ENCODE measurements around the gene PRDX5. TPM values are rescaled to one million over a fixed set of nuclear protein-coding genes. Genes with fewer than 3 reads are reported as not detected.
A peak's percentile ranks its signal among the peaks of the same experiment; 100 is the strongest.

PRDX5 gene
- total RNA-seq, 2 donors from 2014 or later, result 235 to 289 TPM

DNA sequence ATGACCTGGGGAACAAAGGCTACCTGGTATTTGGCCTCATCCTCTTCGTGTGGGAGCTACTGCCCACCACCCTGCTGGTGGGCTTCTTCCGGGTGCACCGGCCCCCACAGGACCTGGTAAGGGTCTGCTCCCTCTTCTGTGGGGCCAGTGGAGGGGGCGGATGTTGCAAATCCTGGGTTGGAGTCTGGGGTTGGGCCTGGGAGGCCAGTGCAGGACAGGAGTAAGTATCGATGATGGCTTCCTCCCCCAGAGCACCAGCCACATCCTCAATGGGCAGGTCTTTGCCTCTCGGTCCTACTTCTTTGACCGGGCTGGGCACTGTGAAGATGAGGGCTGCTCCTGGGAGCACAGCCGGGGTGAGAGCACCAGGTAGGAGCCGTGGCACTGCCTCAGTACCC lies 29.6 kb upstream of the PRDX5 start:
- H3K27ac Mint-ChIP-seq, result no peak overlapping the region
- 89 to 90% methylated on average over 3 to 9 of the region's 9 CpGs for WGBS, 2 experiments (ENCODE audit: insufficient coverage in 1 of 2, insufficient read length in 1 of 2)
- Histone ChIP-seq H3K27ac (ENCODE audit: low read depth, low read length) (no peak overlapping the region), H3K9me3 (ENCODE audit: control insufficient read depth, low read length) (no peaks in the 10 kb centered on the region), H3K27me3 (ENCODE audit: control insufficient read depth, insufficient read depth, low read length, poor library complexity, severe bottlenecking) (peaks cover 41% of the 10 kb centered on the region), H3K36me3 (ENCODE audit: control insufficient read depth, insufficient read depth, low read length) (no peaks in the 10 kb centered on the region), H3K9ac (ENCODE audit: extremely low read depth, low read length, poor library complexity, severe bottlenecking) (no peak overlapping the region), H3K4me3 (ENCODE audit: low read length) (no peak overlapping the region), H3K4me1 (ENCODE audit: control insufficient read depth, insufficient read depth, low read length) (no peaks in the 10 kb centered on the region)
- no peak overlapping the region for H3K4me3 Mint-ChIP-seq
- peaks cover 6% of the 10 kb centered on the region for H3K4me1 Mint-ChIP-seq
- H3K36me3 Mint-ChIP-seq (ENCODE audit: low read depth), result peaks cover 5% of the 10 kb centered on the region
- DNase-seq, result no peak
- peaks cover 41% of the 10 kb centered on the region for H3K27me3 Mint-ChIP-seq (ENCODE audit: insufficient read depth)
- TF ChIP-seq, protein P1, sequence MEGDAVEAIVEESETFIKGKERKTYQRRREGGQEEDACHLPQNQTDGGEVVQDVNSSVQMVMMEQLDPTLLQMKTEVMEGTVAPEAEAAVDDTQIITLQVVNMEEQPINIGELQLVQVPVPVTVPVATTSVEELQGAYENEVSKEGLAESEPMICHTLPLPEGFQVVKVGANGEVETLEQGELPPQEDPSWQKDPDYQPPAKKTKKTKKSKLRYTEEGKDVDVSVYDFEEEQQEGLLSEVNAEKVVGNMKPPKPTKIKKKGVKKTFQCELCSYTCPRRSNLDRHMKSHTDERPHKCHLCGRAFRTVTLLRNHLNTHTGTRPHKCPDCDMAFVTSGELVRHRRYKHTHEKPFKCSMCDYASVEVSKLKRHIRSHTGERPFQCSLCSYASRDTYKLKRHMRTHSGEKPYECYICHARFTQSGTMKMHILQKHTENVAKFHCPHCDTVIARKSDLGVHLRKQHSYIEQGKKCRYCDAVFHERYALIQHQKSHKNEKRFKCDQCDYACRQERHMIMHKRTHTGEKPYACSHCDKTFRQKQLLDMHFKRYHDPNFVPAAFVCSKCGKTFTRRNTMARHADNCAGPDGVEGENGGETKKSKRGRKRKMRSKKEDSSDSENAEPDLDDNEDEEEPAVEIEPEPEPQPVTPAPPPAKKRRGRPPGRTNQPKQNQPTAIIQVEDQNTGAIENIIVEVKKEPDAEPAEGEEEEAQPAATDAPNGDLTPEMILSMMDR (conservative IDR thresholded peaks at IDR 0.05), result no peak
- no peaks in the 10 kb centered on the region for H3K9me3 Mint-ChIP-seq

DNA sequence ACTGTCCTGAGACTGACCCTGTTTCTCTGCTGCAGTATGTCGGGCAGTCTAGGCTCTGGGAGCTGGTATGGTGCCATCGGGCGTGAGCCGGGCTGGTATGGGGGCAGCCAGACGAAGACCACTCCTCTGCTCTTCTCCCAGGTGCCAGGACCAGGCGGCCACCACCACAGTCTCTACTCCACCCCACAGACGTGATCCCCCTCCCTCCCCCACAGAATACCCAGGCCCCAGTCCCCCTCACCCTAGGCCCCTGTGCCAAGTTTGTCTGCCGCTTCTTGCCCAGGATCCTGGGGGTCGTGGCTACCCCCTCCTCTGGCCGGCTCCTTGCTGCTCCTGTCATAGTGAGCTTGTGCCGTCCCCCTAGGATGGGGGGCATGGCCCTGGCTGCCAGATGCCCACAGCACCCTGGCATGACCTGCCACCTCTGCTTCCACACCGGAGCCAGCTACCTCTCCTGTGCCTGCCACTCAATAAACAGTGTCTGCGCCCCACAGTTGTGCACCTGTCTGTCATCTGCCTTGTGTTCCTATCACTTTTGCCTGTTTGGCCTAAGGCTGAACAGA lies 28.8 kb upstream of the PRDX5 start:
- no peaks in the 10 kb centered on the region for H3K9me3 Mint-ChIP-seq
- H3K27me3 Mint-ChIP-seq (ENCODE audit: insufficient read depth), result peaks cover 48% of the 10 kb centered on the region
- peaks cover 48% of the 10 kb centered on the region for H3K27me3 ChIP-seq (ENCODE audit: control insufficient read depth, insufficient read depth, low read length, poor library complexity, severe bottlenecking)
- H3K27ac ChIP-seq (ENCODE audit: low read depth, low read length), result no peak overlapping the region
- DNase-seq, result no peak
- H3K9ac ChIP-seq (ENCODE audit: extremely low read depth, low read length, poor library complexity, severe bottlenecking), result no peak overlapping the region
- H3K9me3 ChIP-seq (ENCODE audit: control insufficient read depth, low read length), result no peaks in the 10 kb centered on the region
- peaks cover 6% of the 10 kb centered on the region for H3K4me1 Mint-ChIP-seq
- H3K36me3 Mint-ChIP-seq (ENCODE audit: low read depth), result peaks cover 5% of the 10 kb centered on the region
- no peak overlapping the region for H3K4me3 Mint-ChIP-seq
- no peaks in the 10 kb centered on the region for H3K4me1 ChIP-seq (ENCODE audit: control insufficient read depth, insufficient read depth, low read length)
- H3K36me3 ChIP-seq (ENCODE audit: control insufficient read depth, insufficient read depth, low read length), result no peaks in the 10 kb centered on the region
- H3K4me3 ChIP-seq (ENCODE audit: low read length), result no peak overlapping the region
- WGBS, 2 experiments (ENCODE audit: insufficient coverage in 1 of 2, insufficient read length in 1 of 2), result 80 to 90% methylated on average over 1 to 13 of the region's 13 CpGs
- no peak overlapping the region for H3K27ac Mint-ChIP-seq
- TF ChIP-seq, protein P1 (conservative IDR thresholded peaks at IDR 0.05), result no peak

DNA sequence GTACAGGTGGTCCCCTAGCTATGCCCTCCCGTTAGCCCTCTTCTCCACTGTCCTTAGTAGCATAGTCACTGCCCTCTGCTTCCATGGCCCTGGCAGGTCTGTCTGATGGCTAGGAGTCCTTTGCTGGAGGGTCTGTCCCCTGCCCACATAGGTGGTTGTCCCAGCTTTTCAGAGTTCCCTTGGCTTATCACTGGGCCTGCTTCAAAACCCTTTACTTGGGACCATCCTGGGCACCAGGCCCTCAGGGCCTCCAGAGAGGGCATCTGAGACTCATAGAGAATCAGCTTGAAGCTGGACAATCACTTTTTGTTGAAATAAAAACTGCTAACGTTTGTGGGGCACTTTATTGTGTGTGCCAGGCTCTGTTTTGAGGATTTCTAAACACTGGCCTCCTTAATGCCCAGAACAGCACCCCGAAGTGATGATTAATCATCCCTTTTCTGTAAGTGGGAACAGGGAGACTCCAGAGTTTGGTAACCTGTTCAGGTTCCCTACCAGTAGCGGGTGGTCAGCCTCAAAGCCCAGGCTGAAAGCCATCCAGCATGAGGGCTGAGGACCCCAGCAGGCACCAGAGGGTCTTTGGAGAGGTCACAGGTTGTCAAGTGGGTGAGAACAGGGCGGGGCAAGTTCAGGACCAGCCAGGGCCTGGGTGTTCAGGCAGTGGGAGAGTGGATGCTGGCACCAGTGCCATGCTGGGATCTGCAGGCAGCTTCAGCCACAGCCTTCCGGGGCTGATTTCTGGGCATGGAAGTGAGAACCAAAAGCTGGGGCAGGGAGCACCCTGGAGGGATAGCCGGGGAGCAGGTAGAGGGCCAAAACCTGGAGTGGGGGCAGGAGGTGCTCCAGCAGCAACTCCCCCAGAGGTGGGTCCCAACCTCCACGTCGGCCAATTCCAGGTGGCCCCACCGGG lies 27.3 kb upstream of the PRDX5 start:
- no peak overlapping the region for H3K4me3 ChIP-seq (ENCODE audit: low read length)
- TF ChIP-seq, protein P1 (conservative IDR thresholded peaks at IDR 0.05), result no peak
- H3K4me1 ChIP-seq (ENCODE audit: control insufficient read depth, insufficient read depth, low read length), result no peaks in the 10 kb centered on the region
- H3K36me3 ChIP-seq (ENCODE audit: control insufficient read depth, insufficient read depth, low read length), result no peaks in the 10 kb centered on the region
- Mint-ChIP-seq H3K27ac (no peak overlapping the region), H3K4me1 (peaks cover 6% of the 10 kb centered on the region), H3K9me3 (no peaks in the 10 kb centered on the region), H3K36me3 (ENCODE audit: low read depth) (peaks cover 5% of the 10 kb centered on the region), H3K27me3 (ENCODE audit: insufficient read depth) (peaks cover 63% of the 10 kb centered on the region), H3K4me3 (peak overlapping the region; percentile 37)
- H3K9ac ChIP-seq (ENCODE audit: extremely low read depth, low read length, poor library complexity, severe bottlenecking), result no peak overlapping the region
- H3K27ac ChIP-seq (ENCODE audit: low read depth, low read length), result no peak overlapping the region
- DNase-seq, result peak; percentile 65
- WGBS, 2 experiments (ENCODE audit: insufficient coverage in 1 of 2, insufficient read length in 1 of 2), result 60 to 67% methylated on average over 6 to 10 of the region's 10 CpGs
- no peaks in the 10 kb centered on the region for H3K9me3 ChIP-seq (ENCODE audit: control insufficient read depth, low read length)
- peaks cover 64% of the 10 kb centered on the region for H3K27me3 ChIP-seq (ENCODE audit: control insufficient read depth, insufficient read depth, low read length, poor library complexity, severe bottlenecking)
